ENCODE data around the gene WDR91.

Gene WDR91

DNA sequence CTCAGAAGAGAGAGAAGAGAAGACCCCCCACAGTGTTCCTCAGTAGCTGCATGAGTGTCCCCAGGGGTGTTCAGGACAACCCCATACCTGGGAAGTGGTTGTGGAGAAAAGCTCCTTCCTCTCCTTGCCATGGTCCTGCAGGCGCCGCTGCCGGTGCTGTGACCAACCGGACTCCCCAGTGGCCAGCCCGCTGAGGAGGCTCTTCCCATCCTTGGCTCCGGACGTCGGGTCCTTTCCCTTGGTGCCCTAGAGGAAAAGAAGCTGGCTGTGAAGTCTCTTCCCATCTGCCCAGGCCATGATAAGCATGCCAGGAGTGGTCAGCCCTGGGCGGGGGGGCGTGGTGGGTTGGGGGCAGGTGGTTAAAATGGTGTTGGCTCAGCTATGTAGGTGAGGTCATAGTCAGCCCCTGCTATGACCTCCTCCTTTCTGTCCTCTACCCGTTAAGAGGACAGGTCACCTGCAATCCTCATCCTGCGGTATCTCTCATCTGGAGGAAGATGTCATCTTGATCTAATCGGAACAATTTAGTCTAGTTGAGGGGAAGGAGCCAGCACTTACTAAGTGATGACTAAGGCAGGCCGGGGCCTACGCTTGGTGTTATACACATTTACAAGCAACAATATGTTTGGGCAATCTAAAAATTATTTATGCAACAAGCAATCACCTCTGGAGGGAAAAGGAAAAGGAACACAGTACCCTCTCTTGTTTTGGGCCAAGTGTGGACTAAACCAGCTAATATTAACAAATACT lies 13.2 kb downstream of the WDR91 start:
- H3K9me3 ChIP-seq (ENCODE audit: control insufficient read depth, insufficient read depth, low read length): no peaks in the 10 kb centered on the region
- H3K9ac ChIP-seq (ENCODE audit: low read depth, low read length): no peak overlapping the region
- 0 out of 2 replicates have a peak, but pooled peaks cover 7% of the 10 kb centered on the region for H3K36me3 ChIP-seq (ENCODE audit: insufficient read depth, low read length)

DNA sequence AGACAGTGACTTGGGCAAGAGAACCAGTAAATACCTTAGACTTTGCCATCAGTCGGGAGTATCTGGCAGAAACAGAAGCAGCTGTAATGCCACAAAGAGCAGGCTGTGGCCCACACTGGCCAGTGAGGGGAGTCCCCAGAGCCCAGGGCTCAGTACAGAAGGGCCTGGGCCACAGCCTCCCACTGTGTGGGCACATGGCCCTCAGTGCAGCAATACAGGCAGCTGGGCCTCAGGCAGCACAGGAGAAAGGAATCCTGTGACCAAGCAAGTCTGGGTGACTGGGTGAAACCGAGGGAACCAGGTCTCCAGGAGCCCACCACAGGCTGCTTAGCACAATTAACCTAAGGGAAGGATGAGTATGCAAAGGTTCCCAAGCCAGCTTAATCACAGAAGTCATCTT lies 14.0 kb downstream of the WDR91 start:
- peaks cover 8% of the 10 kb centered on the region for H3K4me1 ChIP-seq (ENCODE audit: insufficient read depth, low read length)
- no peaks in the 10 kb centered on the region for H3K9me3 ChIP-seq (ENCODE audit: control insufficient read depth, insufficient read depth, low read length)
- H3K36me3 ChIP-seq (ENCODE audit: insufficient read depth, low read length): 0 out of 2 replicates have a peak, but pooled peaks cover 5% of the 10 kb centered on the region
- no peak overlapping the region for H3K9ac ChIP-seq (ENCODE audit: low read depth, low read length)

More for the DNA sequence above, 13.2 kb downstream of the WDR91 start:
- H3K4me1 ChIP-seq (ENCODE audit: insufficient read depth, low read length): peaks cover 8% of the 10 kb centered on the region

DNA sequence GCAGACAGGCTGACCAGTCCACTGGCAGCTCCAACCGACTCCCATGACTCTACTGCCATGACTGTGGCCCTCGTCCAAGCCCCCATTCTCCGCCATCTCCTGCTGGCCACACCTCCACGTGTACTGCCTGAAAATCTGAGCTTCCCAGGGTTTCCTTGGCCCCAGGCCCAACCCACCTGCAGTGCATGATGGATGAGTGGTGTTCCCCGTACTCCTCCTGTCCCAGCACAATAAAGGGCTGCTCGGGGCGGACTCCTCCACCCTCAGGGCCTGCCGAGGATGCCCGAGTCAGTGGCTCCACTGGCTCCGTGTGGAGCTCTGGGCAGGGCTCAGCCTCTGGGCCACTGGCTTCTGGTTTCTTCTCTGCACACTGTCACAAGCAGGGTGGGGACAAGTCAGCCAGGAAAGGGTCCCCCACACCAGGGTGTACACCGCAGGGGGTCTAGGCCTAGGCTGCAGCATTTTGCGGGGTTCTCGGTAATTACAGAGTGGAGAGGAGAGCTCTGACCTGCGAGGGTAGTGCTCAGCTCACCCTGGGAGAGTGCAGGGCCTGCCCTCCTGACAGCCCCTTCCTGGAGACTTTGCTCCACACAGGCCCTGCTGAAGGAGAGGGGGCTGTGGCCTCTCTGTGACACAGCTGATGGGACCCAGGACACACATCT lies 15.2 kb downstream of the WDR91 start:
- H3K9ac ChIP-seq (ENCODE audit: low read depth, low read length): no peak overlapping the region
- H3K4me1 ChIP-seq (ENCODE audit: insufficient read depth, low read length): peaks cover 8% of the 10 kb centered on the region
- 0 out of 2 replicates have a peak, but pooled peaks cover 5% of the 10 kb centered on the region for H3K36me3 ChIP-seq (ENCODE audit: insufficient read depth, low read length)
- no peaks in the 10 kb centered on the region for H3K9me3 ChIP-seq (ENCODE audit: control insufficient read depth, insufficient read depth, low read length)

DNA sequence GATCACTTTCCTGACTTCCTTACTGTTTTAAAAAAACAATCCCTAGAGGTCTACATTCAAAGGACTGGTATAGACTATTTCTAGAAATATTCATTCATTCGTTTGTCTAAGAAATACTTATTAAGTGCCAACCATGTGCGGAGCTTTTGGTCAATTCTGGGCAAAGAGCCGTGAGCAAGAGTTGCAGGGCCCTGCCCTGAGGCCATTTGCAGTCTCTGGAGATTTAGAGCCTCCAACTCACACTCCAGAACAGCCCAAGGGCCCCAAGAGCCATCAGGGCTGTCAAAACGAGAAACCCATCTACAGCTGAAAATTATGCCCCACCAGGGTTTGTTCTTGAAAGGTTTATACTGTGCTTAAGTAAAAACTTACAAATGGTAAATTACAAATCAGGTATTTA lies 16.2 kb downstream of the WDR91 start:
- H3K9ac ChIP-seq (ENCODE audit: low read depth, low read length): no peak overlapping the region
- 0 out of 2 replicates have a peak, but pooled peaks cover 5% of the 10 kb centered on the region for H3K36me3 ChIP-seq (ENCODE audit: insufficient read depth, low read length)
- H3K4me1 ChIP-seq (ENCODE audit: insufficient read depth, low read length): peaks cover 7% of the 10 kb centered on the region
- no peaks in the 10 kb centered on the region for H3K9me3 ChIP-seq (ENCODE audit: control insufficient read depth, insufficient read depth, low read length)

DNA sequence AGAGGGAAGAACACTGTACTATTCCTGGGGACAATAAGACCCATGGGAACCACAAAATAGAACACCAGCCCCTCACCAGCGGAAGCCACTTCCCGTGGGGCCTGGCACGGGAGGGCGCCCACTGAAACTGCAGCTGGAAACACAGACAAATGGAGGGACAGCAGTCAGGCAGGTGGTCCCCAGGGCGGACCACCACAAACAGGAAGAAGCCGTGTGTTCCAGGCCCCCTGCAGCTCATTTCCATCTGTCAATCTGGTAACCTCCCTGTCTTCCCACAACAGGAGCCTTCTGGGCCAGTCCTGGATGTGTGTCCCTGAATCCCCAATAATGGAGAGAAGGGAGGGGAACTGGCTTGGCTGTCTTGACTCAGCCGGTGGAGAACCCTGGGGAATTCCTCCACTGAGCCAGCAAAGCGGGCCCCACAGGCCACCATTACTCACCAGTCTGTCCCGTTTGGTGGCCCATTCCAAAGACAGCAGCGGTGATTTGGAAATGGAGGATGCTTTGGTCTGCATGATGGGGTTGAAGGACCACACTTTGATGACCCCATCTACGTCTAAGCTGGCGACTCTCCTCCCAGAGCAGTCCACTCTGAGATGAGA lies 16.7 kb downstream of the WDR91 start:
- H3K9ac ChIP-seq (ENCODE audit: low read depth, low read length): no peak overlapping the region
- peaks cover 3% of the 10 kb centered on the region for H3K4me1 ChIP-seq (ENCODE audit: insufficient read depth, low read length)
- H3K36me3 ChIP-seq (ENCODE audit: insufficient read depth, low read length): 0 out of 2 replicates have a peak, but pooled peaks cover 5% of the 10 kb centered on the region
- no peaks in the 10 kb centered on the region for H3K9me3 ChIP-seq (ENCODE audit: control insufficient read depth, insufficient read depth, low read length)

DNA sequence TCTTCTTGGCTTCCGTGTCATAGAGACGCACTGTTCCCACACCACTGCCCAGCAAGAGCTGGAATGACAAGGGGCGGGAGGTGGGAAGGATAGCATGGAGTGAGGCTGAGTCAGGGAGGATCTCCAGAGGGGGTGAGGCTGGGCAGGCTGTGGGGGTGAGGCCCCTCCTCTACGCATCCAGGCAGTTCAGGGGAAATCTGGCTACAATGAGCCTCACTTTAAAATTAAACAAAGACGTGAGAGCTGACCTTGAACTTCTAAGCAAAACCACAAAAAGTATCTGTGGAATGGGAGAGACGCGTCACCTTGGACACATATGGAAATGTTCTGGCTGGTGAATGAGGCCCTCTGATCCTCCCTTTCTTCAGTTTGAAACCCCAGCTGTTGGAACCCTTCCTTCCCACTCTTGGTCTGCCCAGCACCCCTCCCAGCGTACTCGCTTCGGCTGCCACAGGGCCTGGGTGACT lies 17.7 kb downstream of the WDR91 start:
- no peak overlapping the region for H3K9ac ChIP-seq (ENCODE audit: low read depth, low read length)
- H3K36me3 ChIP-seq (ENCODE audit: insufficient read depth, low read length): 0 out of 2 replicates have a peak, but pooled peaks cover 5% of the 10 kb centered on the region
- H3K4me1 ChIP-seq (ENCODE audit: insufficient read depth, low read length): no peaks in the 10 kb centered on the region; the same call in 1 of the 2 replicates
- no peaks in the 10 kb centered on the region for H3K9me3 ChIP-seq (ENCODE audit: control insufficient read depth, insufficient read depth, low read length)

DNA sequence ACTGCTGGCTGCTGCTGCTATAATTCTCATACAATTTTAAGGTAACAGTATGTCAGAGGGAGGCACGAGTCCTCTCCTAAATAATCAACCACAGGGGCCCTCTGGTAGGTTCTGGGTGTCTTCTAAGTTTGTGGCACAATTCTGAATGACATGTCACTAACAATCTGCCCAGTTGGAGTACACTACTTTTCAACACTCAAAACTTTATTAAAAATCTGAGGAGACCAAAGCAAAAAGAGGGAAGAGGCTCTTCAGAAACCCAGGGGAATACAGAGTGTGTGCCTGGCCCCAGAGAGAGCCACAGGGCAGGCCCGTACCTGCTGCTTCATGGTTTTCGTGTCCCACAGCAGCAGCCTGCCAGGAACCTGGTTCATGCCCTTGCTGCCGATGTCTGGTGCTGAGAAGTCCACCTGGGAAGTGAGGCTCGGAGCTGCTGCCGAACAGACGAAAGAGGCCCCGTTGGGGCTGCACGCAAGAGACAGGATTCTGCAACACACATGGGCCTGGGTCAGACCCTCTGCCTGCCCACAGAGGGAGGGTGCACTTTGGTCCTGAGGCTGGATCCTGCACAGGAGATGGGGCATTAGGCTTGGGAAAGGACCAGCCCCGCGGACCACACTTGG lies 18.3 kb downstream of the WDR91 start:
- H3K9me3 ChIP-seq (ENCODE audit: control insufficient read depth, insufficient read depth, low read length): no peaks in the 10 kb centered on the region
- no peak overlapping the region for H3K9ac ChIP-seq (ENCODE audit: low read depth, low read length)
- 0 out of 2 replicates have a peak, but pooled peaks cover 5% of the 10 kb centered on the region for H3K36me3 ChIP-seq (ENCODE audit: insufficient read depth, low read length)
- H3K4me1 ChIP-seq (ENCODE audit: insufficient read depth, low read length): no peaks in the 10 kb centered on the region; the same call in 1 of the 2 replicates

DNA sequence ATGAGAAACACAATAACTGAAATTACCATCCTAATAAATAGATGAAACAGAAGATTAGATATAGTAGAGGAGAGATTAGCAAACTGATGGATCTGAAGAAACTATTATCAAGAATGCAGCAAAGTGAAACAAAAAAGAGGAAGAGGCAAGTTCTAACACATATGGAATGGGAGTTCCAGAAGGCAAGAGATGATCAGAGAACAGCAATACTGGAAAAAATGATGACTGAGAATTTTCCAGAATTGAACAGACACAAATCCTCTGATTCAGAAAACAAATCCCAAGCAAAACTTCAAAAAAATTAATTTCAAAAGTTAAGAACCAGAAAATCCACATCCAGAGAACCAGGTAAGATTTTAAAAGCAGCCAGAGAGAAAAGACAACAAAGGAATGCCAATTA lies 20.6 kb downstream of the WDR91 start:
- no peak overlapping the region for H3K9ac ChIP-seq (ENCODE audit: low read depth, low read length)
- no peaks in the 10 kb centered on the region; the same call in 1 of the 2 replicates for H3K4me1 ChIP-seq (ENCODE audit: insufficient read depth, low read length)
- no peaks in the 10 kb centered on the region; the same call in 1 of the 2 replicates for H3K36me3 ChIP-seq (ENCODE audit: insufficient read depth, low read length)
- H3K9me3 ChIP-seq (ENCODE audit: control insufficient read depth, insufficient read depth, low read length): no peaks in the 10 kb centered on the region

DNA sequence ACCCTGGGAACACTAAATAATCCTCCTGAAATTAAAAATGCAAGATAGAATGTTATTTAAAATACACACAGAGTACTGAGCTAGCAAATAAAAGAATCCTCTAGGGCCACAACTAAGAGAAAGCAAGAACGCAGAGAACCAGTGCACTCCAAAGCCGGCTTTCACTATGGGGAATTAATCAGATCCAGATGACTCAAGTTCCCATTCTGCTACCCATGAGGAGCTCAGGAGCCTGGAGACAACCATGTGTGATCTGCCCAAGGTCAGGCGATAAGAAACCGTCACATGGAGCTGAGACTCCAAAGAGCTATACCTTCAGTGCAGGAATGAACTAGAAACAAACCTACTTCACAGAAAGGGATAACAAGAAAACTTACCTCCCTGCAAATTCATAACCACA lies 21.4 kb downstream of the WDR91 start:
- peaks cover 3% of the 10 kb centered on the region; the same call in 1 of the 2 replicates for H3K36me3 ChIP-seq (ENCODE audit: insufficient read depth, low read length)

DNA sequence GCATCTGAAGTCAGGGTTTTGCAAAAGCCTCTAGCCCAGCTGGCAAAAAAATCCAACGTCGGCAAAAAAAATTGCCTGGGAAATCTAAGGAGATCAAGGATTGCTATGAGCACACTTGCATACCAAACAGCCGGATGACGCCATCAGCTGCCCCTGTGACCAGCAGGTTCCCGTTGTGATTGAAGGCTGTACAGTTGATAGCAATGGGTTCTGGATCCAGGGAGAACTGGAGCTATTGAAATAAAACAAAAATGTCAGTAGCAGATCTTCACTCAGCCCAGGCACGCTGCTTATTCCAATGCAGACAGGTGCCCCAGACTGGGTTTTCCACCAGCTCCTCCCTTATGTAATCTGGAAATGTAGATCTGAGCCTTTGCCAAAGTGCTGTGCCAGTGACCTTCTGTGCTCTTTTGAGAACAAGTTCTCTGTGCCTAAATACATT lies 22.1 kb downstream of the WDR91 start:
- H3K9ac ChIP-seq (ENCODE audit: low read depth, low read length): no peak overlapping the region
- no peaks in the 10 kb centered on the region; the same call in 1 of the 2 replicates for H3K4me1 ChIP-seq (ENCODE audit: insufficient read depth, low read length)
- peaks cover 3% of the 10 kb centered on the region; the same call in 1 of the 2 replicates for H3K36me3 ChIP-seq (ENCODE audit: insufficient read depth, low read length)
- no peaks in the 10 kb centered on the region for H3K9me3 ChIP-seq (ENCODE audit: control insufficient read depth, insufficient read depth, low read length)

More for the DNA sequence above, 21.4 kb downstream of the WDR91 start:
- Histone ChIP-seq H3K9ac (ENCODE audit: low read depth, low read length) (no peak overlapping the region), H3K9me3 (ENCODE audit: control insufficient read depth, insufficient read depth, low read length) (no peaks in the 10 kb centered on the region), H3K4me1 (ENCODE audit: insufficient read depth, low read length) (no peaks in the 10 kb centered on the region; the same call in 1 of the 2 replicates)

DNA sequence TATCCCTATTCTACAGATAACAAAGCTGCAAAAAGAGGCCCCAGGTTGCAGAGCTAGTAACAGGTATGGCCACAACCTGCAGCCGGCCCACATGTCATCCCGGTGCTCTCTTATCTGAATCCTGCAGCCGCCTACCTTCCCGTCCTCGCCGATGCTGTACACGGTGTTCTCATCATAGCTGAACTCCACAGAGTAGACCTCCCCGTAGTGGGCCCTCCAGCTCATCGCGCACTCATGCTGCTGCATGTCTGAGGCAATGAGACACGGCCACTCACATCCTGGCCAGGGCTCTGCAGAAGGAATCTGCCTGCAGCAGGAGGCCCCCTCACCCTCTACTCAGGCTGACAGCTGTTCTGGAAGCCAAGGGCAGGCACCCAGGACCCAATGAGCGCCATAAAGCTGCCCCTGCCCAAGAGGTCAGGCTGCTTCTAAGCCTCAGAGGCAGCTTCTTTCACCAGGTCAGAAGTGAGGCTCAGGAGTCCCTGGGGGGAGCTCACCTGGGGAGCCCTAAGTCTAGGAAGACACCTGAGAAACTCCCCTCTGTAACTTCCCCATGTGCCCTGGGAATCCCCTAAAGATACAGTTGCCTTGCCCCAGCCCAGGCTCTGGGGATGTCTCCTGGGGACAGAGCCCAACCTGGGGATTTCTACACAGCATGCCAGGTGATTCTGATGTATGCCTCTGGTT lies 22.9 kb downstream of the WDR91 start:
- Histone ChIP-seq H3K9me3 (ENCODE audit: control insufficient read depth, insufficient read depth, low read length) (no peaks in the 10 kb centered on the region), H3K9ac (ENCODE audit: low read depth, low read length) (no peak overlapping the region), H3K36me3 (ENCODE audit: insufficient read depth, low read length) (peaks cover 3% of the 10 kb centered on the region; the same call in 1 of the 2 replicates), H3K4me1 (ENCODE audit: insufficient read depth, low read length) (no peaks in the 10 kb centered on the region; the same call in 1 of the 2 replicates)

DNA sequence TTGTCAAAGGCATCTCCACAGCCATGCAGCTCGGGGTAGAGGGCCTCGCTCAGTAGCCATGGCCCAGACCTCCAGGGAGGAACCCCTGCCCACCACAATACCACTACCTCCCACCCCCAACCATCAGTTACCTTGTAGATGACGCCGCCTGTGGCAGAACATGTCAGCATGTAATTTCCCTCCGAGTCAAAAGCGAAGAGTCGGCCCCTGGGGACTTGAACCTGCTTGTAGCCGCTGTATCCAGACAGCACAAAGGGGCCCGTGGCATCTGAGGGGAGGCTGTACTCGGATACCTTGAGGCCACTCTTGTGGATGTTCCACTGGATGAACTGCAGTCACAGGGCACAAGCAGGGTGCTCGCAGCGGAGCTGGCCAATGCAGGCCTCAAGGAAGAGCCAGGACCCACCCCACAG lies 24.5 kb downstream of the WDR91 start:
- Histone ChIP-seq H3K36me3 (ENCODE audit: insufficient read depth, low read length) (peaks cover 3% of the 10 kb centered on the region; the same call in 1 of the 2 replicates), H3K4me1 (ENCODE audit: insufficient read depth, low read length) (no peaks in the 10 kb centered on the region), H3K9me3 (ENCODE audit: control insufficient read depth, insufficient read depth, low read length) (peaks cover 2% of the 10 kb centered on the region), H3K9ac (ENCODE audit: low read depth, low read length) (no peak overlapping the region)

DNA sequence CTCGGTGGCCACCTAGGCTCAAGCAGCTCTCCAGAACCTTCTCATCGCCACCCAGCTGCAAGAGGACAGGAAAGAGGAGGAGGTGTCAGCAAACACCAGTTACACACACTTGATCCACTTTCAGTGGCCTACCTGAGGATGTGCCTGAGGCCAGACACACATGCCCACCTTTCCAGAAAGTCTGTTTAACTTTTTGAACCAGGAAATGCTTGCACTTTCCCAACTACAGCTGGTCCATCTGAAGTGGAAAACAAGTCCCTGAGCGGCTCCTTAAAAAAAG lies 25.1 kb downstream of the WDR91 start:
- no peaks in the 10 kb centered on the region for H3K4me1 ChIP-seq (ENCODE audit: insufficient read depth, low read length)

More for the DNA sequence above, 25.1 kb downstream of the WDR91 start:
- H3K9me3 ChIP-seq (ENCODE audit: control insufficient read depth, insufficient read depth, low read length): peaks cover 9% of the 10 kb centered on the region
- H3K9ac ChIP-seq (ENCODE audit: low read depth, low read length): no peak overlapping the region
- peaks cover 3% of the 10 kb centered on the region; the same call in 1 of the 2 replicates for H3K36me3 ChIP-seq (ENCODE audit: insufficient read depth, low read length)

Measured in ES-I3 (cell line).